Peyer's patch (tissue), 4 donors: Measurements from ENCODE around the gene PIK3R3.

Experiments used
- POLR2A ChIP-seq, 2 donors: fragments of 450-650 bp; IDR thresholded peaks; one replicate each; pipeline ENCODE4 v1.5.1; 2017; ENCODE audit warnings: antibody characterized with exemption in 2 of 2, mild to moderate bottlenecking in 2 of 2, moderate library complexity in 2 of 2
- TF ChIP-seq, protein P1 (sequence below), 6 experiments: fragments of 450-650 bp in 4 of 6; fragments of 200-600 bp in 2 of 6; sonication (generic) in 1 of 6; IDR thresholded peaks; one replicate each; pipeline ENCODE4 v1.5.1; 2017 to 2019; ENCODE audit warnings: antibody characterized with exemption in 6 of 6, mild to moderate bottlenecking in 3 of 6, moderate library complexity in 1 of 6

DNA sequence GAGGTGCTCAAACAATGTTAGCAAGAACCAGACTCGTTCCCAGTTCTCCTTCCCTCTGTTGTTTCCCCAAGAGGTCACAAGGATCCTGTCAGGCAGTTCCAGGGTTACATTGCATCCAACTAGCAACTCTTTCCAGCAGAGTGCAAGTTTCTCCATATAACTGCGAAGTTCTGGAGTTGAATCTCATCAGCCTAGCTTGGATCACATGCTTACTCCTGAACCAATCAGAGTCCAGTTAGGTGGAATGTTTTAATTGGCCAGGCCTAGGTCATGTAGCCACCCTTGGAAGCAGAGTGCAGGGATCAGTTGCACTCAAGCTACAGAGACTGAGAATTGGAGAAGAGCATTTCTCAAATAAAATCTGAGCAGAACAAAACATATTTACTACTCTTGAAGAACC lies 15.9 kb upstream of the PIK3R3 start:
- TF ChIP-seq, protein P1, sequence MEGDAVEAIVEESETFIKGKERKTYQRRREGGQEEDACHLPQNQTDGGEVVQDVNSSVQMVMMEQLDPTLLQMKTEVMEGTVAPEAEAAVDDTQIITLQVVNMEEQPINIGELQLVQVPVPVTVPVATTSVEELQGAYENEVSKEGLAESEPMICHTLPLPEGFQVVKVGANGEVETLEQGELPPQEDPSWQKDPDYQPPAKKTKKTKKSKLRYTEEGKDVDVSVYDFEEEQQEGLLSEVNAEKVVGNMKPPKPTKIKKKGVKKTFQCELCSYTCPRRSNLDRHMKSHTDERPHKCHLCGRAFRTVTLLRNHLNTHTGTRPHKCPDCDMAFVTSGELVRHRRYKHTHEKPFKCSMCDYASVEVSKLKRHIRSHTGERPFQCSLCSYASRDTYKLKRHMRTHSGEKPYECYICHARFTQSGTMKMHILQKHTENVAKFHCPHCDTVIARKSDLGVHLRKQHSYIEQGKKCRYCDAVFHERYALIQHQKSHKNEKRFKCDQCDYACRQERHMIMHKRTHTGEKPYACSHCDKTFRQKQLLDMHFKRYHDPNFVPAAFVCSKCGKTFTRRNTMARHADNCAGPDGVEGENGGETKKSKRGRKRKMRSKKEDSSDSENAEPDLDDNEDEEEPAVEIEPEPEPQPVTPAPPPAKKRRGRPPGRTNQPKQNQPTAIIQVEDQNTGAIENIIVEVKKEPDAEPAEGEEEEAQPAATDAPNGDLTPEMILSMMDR (IDR thresholded peaks at IDR 0.05), result no peak
- TF ChIP-seq POLR2A (IDR thresholded peaks at IDR 0.05), result no peak
